Central memory CD4-positive, alpha-beta T cell (primary cell): Measurements from ENCODE around the gene GJA4.

Source experiments
- DNase-seq: peaks from one replicate; pipeline ENCODE4 v3.0.0; 2022

The GJA4 gene

DNA sequence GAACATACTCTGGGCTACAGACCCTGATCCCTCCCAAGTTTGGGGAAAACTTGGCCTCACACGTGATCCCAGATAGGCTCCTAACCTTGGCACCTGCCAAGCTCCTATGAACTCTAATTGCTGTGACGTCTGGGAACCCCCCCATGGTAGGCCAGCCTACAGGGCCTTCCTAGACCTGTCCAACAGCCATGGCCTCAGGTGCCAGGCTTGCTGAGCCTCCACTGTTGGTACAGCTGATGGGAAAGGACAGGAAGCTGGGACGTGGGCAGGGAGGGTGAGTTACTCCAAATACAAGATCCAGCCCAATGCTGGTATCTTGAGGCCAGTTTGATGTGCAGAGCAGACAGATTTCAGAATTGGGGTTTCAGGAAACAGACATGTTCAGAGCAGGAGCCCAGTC is 47.6 kb downstream of the GJA4 start:
- DNase-seq, result no peak

DNA sequence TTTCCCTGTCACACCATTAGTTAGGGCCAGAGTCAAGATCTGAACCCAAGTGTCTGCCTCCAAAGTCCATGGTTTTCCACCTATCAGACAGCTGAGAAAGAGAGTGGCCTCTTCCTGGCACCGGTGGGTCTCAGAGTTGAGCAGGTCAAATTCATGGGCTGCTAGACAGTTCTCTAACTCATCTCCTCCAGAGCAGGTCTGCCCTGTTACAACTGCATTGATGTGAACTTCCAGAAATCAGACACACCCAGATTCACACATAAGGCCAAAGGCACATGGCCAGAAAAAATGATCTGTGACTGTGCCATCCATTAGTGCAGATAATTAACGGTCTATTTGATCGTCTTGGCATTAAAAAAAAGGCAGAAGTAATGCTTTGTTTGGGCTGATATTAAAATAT is 49.3 kb downstream of the GJA4 start:
- DNase-seq, result no peak

DNA sequence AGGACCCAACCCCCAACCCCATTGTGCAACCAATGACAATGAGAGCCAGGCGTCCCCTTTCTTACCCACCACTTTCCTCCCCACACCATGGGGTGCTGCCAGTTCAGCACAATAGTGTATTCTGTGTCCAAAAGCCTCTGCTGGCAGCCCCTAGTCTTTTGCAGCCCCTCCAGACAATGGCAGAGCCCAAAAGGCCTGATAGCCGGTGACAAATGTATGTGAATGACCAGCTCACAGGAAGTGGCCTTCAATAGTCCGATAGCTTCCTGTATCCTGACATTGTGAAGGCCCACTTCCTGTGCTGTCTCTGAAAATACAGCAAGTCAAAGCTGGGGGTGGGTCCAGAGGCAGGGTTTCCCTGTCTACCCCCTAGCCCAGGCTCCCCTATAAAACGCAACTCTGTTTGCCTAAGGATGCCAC is 50.2 kb downstream of the GJA4 start:
- DNase-seq, result no peak

DNA sequence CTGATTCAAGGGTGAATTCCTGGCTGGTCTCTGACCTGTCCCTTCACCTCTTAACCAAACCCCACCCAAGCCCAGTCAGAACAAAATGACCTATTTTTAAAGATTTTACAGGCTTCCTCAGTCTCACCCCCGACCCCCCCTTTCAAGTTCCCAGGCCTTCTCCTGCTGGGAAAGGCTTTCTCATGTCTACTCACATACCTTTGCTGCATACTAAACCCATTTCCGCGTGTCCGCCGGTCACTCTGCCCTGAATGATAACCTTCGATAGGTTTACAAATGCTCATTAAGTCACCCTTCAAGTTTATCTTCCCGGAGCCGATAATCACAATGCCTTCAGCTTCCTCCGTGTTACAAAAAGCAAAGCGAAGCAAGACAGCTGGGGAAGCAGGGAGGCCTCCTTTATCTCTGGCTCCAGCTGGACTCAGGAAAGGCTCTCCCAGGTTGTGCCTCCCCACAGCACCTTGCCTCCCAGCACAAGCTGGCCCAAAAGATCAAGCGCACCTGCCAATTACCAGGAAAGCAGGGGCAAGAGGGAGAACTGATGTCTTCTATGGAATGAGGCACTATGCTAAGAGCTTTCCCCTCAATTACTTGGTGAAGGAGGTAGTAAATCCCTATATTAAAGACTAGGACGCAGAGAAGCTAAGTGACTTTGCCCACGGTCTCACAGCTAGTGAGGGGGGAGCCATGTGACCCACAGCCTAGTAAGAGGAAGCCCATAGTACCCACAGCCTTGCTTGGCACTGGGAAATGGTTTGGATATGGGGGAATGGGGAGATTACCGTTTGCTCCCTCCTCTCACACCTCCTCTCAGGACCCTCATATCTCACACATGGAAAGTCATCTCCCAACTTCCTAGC is 50.8 kb downstream of the GJA4 start:
- DNase-seq, result no peak

DNA sequence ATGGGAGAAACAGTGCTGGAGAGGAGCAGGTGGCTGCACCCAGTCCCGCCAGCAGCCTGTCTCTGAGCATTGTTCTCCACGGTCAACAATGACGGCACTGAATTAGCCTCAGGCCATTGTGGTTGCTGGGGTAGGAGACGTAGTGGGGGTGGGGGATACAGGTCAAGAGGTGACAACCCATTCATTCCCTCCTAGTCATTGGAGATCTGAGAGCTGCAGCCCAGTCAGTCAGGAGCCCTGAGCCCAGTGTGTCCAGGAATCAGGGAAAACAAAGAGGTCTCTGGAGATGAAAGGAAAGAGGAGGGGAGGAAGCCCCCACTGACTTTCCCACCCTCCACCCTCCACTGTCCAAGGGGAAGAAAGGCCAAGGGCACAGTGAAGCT is 51.4 kb downstream of the GJA4 start:
- no peak for DNase-seq
